ENCODE results near the gene MYO7B.

Gene MYO7B

GRCh38 chr2:127670055-127670956 lies 134.8 kb downstream of the MYO7B start:
- FAIRE-seq, result no peak

DNA sequence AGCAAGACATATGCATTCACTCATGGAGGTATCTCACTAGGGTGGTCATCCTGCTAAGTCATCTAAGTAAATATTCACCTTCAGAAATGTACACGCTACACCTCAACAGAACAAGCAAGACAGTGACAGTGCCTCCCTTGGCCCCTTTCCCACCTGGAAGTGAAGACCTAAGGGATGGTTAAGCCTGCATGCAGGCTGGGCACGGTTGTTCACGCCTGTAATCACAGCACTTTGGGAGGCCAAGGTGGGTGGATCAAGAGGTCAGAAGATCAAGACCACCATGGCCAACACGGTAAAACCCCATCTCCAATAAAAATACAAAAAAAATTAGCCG lies 135.4 kb downstream of the MYO7B start:
- FAIRE-seq, result no peak

GRCh38 chr2:127671557-127672302 lies 136.2 kb downstream of the MYO7B start:
- no peak for FAIRE-seq

GRCh38 chr2:127672341-127673224 lies 137.1 kb downstream of the MYO7B start:
- no peak for FAIRE-seq

DNA sequence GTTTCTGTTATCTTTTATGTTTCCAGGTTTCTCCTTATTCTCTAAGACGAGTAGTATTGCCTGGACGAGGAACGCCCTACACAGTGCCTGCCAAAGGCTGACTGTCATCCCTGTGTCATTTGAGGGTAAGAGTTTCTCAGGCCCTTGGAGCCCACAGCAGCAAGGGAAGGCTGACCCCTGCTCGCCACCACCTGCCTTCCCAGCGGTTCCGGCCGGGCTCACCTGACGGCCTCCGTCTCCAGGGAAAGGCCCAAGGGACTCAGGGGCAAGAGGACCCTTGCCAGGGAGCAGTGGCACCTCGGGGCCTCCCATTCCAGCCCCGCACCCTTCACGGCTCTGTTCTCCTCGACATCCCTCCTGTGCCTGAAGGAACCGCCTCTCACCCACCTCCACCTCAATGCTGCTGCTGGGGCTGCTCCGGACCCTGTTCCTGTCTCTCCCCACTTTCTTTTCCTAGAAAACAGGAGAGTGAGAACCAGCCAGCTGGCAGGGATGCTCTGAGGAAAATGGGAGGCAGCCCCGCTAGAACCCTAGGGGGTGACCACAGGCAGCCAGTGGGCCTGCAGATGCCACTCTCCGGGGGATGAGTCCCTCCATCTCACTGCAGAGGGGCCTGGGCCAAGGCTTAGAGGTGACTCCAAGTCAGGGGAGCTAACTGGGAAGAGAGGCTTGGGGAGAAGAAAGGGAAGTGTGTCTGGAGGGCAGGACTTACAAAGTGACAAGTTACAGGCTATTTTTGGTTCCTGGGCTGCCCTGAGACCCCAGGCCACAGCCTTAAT lies 138.0 kb downstream of the MYO7B start:
- no peak for FAIRE-seq

DNA sequence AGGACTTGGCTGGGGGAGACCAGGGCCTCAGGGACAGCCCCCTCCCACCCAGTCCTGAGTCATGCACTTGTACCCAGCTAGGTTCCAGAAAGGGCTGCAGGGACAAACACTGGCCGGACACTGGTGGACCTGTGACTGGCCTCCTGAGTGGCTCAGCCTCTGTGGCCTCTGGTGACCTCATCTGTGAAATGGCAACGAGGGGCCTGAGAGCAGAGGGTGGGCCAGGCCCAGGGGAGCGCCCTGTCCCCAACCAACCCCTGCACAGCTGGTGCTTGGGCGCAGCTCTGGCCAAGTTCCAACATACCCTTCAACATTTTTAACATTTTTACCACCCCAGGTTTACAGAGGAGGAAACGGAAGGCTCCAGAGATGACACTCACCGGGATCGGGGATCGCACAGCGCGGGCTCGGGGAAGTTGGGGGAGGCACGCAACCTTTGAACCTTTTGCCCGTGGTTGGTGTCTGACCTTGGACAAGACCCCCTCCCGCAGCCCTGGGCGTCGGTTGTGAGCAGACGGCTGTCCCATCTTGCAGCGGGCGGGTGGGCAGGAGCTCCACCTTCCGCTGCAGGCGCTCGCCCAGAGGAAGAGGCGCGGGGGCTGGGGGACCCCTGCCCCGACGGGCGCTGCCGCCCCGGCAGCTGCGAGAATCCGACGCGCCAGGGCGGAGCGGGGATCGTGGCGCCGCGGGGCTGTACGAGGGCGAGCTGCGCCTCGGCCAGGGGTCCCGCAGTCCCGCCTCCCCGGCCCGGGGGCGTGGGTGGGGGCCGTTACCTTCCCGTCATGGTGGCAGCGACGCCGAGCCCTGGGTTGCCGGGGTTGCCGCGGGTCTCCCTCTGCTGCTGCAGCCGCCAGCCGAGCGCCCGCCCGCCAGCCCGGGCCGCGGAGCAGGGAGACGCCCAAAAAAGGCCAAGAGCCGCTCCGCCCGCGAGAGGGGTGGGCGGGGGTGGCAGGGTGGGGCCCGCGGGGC lies 139.0 kb downstream of the MYO7B start:
- FAIRE-seq, result no peak

- no peak for FAIRE-seq
Measured at GRCh38 chr2:127675331-127676261, 140.1 kb downstream of the MYO7B start, which contains the start of gene LIMS2. Gene LIMS2, minus strand, starts transcription at chr2:127675530. Its CDS starts 506 bp downstream, at chr2:127675024.

DNA sequence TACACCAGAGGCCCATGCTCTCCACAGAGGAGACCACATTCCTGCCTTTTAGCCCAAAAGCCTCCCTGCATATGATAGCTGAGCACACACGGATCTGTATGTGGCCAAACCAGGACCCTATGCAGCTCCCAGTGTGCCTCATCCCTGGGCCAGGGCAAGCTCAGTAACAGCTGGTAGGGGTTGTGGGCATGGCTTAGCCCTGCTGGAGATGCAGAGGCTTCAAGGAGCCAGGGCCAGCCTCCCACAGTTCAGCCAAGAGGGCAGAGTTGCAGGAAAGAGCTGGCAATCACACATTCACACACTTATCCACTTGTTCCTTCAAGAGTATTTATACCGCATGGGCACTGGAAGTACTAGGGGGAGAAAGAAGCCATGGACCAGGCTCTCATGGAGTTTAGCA lies 141.4 kb downstream of the MYO7B start:
- FAIRE-seq, result no peak

DNA sequence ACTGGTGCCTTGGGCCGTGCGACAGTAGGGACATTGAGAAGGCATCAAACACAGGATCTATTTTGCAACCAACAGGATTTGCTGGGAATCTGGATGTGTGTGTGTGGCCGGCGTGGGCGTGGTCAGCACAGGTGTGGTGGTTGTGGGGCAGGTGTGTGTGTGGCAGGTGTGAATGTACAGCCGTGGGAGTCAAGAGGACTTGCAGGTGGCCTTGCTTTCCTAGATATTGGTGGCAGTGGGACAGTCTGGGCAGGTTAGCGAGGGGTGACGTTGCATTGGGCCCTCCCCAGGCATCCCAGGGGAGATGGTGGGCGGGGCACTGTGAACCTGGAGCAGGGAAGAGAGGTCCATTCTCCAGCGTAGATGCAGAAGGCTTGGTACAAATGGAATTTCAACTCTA lies 143.0 kb downstream of the MYO7B start:
- no peak for FAIRE-seq

- FAIRE-seq, result no peak
Measured at GRCh38 chr2:127678991-127679390, 143.5 kb downstream of the MYO7B start.

GRCh38 chr2:127679680-127680361 lies 144.3 kb downstream of the MYO7B start:
- no peak for FAIRE-seq

GRCh38 chr2:127680706-127681287 lies 145.3 kb downstream of the MYO7B start:
- no peak for FAIRE-seq

GRCh38 chr2:127681288-127681804 lies 145.9 kb downstream of the MYO7B start:
- FAIRE-seq, result no peak

GRCh38 chr2:127681976-127682857 lies 146.7 kb downstream of the MYO7B start:
- FAIRE-seq, result no peak

DNA sequence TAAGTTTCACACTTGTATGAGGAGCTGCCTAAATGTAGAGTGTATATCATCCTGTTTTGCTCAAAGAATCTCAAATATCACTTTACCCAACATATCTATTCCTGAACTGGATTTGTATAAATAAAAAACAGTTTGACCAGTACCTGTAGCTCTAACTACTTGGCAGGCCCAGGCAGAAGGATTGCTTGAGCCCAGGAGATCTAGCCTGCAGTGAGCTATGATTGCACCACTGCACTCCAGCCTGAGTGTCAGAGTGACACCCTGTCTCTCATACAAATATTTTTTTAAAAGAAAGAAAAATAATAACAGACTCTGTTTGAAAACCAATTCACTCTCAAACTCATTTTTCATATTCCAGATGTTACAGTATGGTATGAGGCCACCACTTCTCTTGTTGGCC lies 147.6 kb downstream of the MYO7B start:
- no peak for FAIRE-seq

GRCh38 chr2:127683757-127684156 lies 148.3 kb downstream of the MYO7B start:
- FAIRE-seq, result no peak

DNA sequence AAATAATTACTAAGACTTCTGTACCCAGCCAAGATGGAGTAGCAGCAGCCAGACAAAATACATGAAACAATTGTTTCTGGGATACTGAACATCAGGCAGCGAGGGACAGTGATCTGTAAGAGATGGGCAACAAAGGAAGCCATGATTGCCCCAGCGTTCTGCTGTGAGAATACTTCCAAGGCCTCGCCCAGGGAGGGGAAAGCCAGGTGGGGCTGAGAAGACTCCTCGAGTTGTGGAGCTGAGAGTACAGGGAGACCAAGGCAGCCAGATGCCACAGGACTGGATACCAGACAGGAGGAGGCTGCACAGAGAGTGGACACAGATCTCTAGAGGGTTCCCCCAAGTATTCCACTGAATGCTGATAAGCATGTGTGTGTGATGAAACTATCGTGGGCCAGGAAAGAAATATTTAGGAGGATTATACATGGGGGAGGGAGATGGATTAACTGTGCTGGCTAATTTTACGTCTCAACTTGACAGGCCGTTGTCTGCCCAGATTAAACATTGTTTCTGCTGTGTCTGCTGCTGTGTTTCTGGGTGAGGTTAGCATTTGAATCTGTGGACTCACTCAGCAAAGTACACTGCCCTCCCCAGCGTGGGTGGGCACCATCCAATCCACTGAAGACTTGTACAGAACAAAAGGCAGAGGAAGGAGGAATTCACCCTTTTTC lies 150.1 kb downstream of the MYO7B start:
- FAIRE-seq, result no peak
